NT2/D1 (cell line): ENCODE measurements around the gene KYNU.

Source experiments
- SUZ12 ChIP-seq: IDR thresholded peaks from 2 replicates; pipeline ENCODE4 v1.6.1; 2011; ENCODE audit not compliant: insufficient read length, insufficient read depth; ENCODE audit errors: extremely low read depth
- YY1 ChIP-seq: IDR thresholded peaks from 2 replicates; pipeline ENCODE4 v1.6.1; 2011; ENCODE audit not compliant: insufficient read length, insufficient read depth
- ZNF274 ChIP-seq: IDR thresholded peaks from 2 replicates; pipeline ENCODE4 v1.6.1; 2011; ENCODE audit warnings: mild to moderate bottlenecking, low read depth, low read length

DNA sequence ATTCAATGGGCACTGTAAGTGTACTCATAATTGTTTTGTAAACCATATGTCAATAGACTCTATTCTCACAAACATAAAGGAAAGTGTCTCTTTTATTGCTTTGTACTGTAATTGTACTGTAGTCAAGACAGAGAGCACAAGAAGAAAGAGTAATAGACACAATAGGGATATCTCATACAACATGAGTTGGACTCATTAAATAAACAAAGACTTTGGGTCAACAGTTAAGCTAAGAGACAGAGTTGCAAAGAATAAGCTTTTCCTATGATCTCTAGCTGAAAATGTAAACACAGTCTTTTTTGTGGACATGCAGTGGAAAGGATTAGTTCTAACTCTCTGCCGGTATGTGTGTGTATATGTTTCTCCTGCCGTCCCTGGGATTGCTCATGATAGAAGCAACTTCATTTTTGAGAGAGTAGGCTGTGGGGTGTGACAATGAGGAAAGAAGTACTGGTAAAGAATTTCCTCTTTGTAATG, 13.9 kb upstream of the KYNU start:
- TF ChIP-seq YY1 (no peak), ZNF274 (no peak), SUZ12 (no peak)
